HG02678 (cell line): ENCODE data around the gene PHF12.
"Not testable (repeated sequence)": the region's sequence is repeated elsewhere in the genome, so short reads cannot be mapped to it uniquely, and the experiment has no call there.

Source experiments
- ATAC-seq: cut with Tn5 transposase; IDR thresholded peaks from one replicate; pipeline ENCODE4 v1.9.1; 2021; ENCODE audit warnings: mild to moderate bottlenecking, moderate library complexity; ENCODE audit not compliant: unreplicated experiment

Gene PHF12

DNA sequence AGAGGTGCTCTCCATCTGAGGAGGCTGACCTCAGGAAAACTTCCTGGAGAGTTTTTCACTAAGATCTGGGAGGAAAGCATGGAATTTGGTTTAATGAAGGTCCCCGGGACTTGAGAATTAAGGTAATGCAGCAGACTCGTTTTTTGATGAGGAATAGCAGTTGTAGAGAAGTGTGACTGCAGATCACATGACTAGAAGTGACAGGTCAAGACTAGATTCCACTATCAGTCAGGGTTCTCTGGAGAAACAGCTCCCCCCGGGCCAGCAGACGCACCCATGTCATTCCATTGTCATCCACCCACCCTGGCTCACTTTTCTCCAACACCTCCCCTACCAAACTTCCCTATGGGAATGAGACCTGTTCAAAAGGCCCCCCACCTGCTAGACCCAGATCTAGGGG, 46.5 kb downstream of the PHF12 start:
- ATAC-seq = no peak

DNA sequence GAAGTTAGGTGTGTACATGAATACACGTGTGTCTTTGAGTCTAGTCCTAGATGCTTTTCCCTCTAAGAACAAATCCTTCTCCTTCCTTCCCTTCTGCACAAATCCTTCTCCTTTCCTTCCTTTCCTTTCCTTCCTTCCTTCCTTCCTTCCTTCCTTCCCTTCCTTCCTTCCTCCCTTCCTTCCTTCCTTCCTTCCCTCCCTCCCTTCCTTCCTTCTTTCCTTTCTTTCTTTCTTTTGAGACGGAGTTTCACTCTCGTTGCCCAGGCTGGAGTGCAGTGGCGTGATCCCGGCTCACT, 47.8 kb downstream of the PHF12 start:
- not testable (repeated sequence) for ATAC-seq

DNA sequence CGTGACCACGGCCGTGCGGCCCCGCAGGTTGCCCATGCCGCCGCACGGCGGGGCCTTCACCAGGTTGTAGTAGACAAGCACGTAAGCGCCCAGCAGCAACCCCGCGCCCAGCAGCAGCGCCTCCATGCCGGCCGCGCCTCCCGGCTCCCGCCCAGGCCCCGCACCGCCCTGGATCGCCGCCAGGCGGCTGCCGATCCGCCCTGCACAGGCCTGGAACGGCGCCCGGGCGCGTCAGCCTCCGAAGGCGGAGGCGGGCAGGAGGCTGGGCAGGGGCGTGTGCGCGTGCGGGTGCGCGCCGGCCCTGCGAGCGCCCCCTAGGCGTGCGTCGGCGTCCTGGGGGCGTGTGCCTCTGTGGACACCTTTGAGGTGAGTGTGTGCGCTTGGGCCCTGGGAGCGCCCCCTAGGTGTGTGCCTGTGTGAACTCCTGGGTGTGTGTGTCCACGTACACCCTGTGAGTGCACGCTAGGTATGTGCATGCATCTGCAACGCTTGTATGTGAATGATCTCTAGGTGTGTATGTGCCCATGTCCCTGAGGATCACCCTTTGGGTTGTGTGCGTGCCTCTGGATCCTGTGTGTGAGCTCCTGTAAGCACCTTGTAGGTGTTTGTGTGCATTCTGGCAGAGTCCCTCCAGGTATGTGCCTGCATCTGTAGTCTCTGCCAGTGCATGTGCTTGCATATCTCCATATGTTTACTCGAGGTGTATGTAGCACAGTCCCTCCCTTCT, 48.3 kb downstream of the PHF12 start, which contains the start of gene DHRS13:
TSS of gene DHRS13 (minus strand) at position 261 of the 727 bp plus-strand sequence. CDS start at position 126, 135 bp downstream.
- ATAC-seq = peak; percentile 86

DNA sequence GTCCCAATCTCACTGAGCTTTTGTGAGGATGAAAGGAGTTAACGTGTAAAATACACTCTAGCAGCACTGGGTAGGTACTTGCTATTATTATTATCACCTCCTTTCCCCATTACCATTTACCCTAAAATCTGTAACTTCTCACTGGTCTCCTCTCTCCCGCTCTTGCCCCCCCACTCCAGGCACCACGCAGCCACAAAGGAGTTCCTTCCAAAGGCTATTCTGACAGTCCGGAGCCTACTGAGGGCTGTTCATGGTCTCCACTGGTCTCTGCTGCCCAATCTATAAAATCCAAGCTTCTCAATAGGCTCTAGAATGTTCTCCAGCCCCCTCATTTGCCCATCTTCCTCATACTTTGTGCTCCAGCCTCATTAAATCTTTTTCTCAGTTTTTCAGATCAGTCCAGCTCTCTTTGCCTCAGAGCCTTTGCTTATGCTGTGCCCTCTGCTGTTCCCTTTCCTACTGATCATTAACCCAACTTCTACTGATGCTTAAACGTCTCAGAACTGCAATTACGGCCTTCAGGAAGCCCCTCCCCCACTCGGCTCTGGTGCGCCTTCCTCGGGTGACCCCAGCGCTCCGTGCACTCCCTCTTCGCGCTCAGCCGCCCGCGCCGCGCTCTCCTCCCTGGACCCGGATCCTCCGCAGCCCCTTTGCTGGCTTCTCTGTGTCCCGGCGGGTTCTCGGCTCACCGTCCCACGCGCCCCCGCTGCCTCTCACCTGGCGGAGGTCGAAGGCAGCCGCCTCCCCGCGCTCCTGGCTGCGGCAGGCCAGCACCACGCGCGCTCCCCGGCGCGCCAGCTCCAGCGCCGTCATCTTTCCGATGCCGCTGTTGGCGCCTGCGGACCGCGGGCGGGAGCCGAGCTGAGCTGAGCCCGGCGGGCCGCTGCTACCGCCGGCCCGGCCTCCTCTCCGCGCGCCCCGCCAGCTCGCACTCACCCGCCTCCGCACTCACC, 49.2 kb downstream of the PHF12 start:
- ATAC-seq = peak; percentile 52

DNA sequence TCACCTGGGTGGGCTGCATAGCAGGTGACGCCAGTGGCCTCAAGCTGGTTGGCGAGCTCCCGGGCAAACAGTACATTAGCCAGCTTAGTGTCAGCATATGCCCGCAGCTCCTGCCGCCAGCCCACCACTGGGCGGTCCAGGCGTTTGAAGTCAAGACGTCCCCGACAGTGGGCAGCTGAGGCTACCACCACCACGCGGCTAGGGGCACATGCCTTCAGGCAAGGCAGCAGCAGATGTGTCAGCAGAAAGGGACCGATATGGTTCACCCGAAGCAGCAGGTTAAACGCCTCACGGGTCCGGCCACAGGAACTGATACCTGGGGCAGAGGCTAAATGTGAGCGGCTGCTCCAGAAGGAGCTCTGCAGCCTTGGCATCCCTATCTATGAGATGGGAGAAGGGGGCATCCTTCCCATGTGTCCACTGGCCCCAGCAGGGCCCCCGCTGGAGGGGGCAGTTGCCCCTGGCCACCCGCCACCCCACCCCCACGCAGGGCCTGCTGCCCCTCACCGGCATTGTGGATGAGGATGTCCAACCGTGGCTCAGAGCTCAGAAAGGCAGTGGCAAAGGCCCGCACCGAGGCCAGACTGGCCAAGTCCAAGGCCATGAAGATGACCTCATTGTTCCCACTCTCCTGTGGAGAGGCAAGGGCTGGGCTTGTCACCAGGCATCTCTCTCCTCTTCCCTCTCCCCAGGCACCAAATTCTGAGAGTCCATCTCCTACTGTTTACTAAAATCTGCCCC, 50.2 kb downstream of the PHF12 start:
- no peak for ATAC-seq

DNA sequence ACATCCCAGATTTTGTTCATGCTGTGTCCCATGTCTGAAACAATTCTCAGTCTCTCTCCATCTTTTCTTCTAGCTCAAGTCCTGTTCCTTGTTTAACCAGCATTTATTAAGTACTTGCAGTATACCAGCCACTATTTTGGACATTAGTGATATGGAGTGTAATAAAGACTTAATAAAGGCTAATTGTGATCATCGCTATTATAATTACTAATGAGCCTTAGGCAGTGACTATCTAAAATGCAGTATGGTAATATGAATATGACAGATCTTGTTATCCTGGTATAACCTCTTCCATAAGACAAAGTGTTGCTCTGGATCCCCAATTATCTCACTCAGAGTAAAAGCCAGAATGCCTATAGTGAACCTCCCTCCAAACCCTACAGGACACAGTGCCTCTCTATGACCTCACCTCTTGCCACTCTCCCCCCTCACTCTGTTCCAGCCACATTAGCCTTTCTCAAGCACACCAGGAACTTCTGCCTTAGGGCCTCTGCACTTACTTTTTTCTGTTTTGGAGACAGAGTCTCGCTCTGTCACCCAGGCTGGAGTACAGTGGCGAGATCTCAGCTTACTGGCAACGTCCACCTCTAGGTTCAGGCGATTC, 52.0 kb downstream of the PHF12 start:
- no peak for ATAC-seq

DNA sequence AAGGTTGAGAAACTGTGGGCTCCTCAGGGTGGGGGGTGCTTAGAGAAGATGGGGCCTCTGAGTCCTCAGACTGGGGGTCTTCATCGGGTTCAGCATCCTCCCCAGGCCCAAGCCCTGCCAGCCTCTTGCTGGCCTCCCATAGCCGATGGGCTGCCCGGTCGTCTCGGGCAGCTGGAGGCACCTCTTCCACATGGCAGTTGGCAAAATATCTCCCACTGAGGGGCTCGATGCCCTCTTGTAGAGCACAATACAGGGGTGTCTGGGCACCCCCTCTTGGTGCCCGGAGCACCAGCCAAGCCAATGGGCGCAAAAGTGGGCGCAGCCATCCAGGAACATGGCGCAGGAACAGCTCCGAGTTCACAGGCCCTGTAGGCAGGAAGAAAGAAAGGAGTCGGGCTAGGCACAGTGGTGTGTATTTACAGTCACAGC, 52.8 kb downstream of the PHF12 start:
- ATAC-seq = no peak

DNA sequence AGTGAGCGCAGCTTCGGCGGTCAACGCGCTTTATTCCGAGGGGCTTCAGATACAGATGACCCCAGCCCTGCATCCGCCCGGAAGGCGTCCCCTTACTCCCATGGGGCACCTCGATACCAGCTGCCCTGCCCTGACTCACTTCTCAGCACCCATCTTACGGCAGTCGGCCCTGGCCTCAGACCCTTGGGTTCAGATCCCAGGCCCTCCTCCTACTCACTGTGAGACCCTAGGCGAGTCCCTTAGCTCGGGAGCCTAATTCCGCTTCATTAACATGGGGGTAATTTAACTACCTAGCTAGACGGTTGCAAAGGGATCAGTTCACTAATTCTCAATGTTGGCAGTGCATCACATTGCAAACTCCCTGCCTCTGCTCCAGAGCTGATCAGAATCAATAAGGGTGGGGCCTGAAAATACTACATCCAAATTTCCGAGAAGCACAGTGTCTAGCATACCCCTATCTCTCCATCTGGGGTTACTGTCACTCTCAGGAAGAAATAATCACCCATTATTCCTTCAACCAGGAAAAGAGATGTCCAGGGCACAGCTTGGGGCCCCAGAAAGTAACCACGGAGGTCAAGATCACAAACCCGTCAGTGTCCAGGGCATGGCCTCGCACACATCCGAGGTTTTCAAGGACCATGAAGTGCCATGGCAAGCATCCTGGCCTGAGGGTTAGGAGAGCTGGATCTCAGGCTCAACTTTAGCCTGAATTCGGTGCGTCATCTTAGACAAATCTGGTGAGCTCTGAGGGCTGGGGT, 53.4 kb downstream of the PHF12 start:
- no peak for ATAC-seq

DNA sequence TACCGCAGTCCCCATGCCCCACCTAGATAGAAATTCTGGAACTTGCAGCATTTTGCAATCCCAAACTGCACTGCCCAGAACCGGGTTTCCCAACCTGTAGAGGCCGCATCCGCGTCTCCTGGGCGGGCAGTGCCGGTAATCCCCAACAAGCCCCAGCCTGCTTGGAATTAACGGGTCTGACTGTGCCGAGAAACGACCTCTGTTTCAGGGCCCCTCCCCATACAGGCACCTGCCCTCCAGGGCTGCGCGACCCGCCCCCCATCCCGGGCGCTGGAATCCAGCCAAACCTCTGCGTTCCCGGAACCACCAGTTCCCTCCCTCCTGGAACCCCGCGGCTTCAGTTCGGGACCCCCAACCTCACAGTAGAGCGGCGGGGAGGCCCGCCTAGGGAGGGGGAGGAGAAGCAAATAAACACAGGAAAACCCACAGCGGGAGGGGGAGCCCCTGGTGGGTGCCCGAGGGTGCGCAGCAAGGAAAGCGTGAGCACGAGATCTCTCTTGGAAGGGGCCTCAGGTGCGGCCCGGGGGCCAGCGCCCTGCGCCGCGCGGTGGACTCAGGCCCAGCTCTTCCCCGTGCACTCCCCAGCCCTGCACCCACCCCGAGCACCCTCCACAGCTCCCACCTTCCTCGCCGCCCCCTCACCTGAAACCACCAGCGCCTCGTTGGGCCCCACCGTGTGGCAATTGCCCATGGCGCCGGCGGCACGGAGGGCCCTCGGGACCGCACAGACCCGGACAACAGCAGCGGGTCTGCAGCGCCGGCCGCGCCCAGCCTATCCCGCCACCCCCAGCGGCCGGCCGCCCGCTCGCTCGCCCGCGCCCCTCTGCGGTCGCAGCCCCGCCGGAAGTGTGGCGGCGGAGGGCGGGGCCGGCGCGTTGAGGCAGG, 54.2 kb downstream of the PHF12 start, which contains the start of gene FLOT2:
TSS of gene FLOT2 (minus strand) at position 850 of the 885 bp plus-strand sequence. CDS start at position 691, 159 bp downstream.
- ATAC-seq = no peak

DNA sequence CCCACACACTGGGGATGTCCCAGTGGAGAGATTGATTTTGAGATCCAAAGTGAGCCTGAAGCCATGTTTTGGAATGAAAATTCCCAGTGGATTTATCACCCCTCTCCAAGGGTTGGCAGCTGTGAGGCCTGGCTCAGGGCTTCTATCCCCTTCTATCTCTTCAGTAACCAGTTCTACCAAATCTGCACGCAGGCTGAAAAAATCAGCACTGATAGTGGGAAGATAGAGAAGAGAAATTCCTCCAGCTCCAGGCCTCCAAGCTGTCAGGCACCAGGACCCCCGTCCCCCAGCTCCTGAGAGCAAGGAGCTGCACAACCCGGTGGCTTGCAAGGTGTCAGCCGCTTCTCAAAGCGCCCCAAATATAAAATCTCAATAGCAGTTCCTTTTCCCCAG, 54.8 kb downstream of the PHF12 start:
- no peak for ATAC-seq

DNA sequence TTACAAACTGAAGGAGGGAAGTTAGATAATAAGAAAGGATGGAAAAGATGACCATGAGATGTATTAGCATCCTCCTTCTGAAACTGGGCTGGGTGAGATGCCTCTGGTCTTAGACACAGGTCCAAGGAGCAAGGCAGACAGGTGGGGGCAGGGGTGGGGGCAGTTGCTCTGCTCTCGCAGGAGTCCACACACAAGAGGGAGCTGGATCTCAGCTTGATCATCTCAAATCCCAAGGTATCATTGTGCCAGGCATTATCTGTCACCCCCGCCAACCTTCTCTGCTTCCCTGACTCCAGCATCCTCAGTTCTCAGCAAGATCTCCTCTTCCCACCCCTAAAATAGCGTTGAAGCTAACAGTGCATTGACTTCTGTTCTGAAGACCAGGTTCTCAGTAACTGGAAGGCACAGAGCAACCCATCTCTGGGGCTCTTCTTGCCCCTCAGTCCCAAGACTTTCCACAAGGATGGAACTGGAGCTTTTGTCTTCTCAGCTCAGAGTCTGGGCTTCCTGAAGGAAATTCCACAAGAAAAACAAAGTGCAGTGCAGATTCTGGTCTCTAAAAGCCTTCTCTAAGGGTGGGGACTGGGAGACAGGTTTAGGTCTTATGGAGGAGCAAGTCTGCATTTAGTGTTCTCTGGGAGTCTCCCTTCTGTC, 55.4 kb downstream of the PHF12 start:
- ATAC-seq = no peak

DNA sequence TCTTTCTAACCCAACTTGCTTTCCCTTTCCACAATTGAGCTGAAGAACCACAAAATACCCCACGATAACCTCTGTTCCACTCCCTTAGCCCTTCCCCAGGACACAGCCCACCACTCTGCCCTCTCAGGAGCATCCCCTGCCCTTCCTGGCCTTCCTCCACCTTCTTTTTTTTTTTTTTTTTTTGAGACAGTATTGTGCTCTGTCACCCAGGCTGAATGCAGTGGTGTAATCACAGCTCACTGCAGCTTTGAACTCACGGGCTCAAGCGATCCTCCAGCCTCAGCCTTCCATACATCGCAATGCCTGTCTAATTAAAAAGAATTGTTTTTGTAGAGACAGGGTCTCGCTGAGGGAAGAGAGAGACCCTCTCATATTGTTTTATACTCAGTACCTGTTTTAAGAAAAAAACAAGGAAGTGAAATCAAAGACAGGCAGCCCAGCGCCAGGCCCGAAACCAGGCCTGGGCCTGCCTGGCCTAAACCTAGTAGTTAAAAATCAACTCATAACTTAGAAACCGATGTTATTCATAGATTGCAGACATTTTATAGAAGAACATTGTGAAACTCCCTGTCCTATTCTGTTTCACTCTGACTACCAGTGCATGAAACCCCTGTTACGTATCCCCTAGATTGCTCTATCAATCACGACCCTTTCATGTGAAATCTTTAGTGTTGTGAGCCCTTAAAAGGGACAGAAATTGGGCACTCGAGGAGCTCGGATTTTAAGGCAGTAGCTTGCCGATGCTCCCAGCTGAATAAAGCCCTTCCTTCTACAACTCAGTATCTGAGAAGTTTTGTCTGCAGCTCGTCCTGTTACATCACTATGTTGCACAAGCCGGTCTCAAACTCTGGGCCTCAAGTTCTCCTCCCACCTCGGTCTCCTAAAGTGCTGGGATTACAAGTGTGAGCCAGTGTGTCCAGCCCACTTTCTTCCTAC, 57.8 kb downstream of the PHF12 start:
- ATAC-seq = not testable (repeated sequence)

DNA sequence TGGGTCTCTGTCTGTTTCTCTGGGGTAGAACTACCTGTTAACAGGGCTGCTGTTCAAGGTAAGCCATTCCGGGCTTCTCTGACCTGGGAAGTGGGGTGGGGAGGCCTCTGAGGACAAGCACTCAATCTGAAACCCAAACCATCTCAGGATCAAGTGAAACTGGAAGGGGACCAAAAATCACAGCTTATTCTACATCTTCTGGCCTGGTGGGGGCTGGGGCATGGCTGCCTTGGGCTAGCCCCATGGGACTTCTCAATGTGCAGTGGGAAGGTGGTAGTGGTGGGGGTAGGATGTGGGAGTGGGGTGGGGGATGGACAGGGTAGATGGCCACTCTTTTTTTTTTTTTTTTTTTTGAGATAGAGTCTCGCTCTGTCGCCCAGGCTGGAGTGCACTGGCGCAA, 59.3 kb downstream of the PHF12 start:
- ATAC-seq = no peak

DNA sequence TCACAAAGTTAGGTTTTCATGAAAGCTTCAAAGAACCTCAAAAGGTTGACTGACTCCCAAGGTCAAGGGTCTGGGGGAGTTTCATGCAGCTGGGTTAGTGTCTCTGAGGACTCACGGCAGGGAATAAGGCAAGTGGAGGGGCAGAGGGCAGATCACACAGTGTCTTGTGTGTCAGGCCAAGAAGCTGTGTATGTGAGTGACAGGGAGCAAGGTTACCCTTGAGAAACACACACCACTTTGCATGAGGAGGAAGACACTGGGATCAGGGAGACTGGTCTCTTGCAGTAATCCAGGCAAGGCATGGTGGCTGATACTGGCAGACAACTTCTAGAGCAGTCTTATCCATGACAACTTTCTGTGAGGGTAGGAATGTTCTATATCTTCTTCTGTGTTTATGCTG, 60.1 kb downstream of the PHF12 start:
- no peak for ATAC-seq

DNA sequence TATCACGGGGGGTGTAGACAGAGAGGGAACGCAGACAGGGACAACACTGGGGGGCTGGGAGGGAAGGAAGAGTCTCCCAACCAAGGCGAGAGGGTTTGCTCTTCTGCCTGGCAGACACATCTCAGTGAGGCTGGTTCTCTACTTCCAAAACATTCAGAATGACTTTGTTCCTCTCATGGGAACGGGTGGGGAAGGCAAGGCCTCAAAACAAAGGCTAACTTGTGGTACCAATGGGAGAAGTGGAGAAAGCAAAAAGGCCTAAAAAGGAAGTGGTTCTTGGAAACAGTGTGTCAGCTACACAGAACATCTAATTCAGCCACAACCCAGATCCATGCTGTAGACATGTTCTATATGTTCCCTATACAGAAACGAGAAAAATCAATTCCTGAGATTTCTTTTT, 61.3 kb downstream of the PHF12 start:
- no peak for ATAC-seq

DNA sequence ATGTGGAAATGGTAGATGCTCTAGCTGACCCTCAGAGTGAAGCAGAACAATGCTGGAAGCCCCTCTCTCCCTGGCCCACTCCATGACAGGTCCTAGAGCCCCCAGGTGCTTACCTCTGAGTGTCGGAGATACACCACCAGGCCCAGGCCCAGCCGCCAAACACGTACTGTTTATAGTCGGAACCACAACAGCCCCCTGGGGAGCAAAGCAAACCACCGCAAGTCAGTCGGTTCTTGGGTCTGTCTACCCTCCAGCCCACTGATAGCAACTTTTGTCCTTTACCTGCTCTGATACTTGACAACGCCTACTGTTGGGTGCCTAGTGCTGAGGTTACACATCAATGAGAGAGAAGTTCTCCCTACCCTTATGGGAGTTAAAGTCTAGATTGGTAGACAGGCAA, 62.5 kb downstream of the PHF12 start:
- no peak for ATAC-seq

DNA sequence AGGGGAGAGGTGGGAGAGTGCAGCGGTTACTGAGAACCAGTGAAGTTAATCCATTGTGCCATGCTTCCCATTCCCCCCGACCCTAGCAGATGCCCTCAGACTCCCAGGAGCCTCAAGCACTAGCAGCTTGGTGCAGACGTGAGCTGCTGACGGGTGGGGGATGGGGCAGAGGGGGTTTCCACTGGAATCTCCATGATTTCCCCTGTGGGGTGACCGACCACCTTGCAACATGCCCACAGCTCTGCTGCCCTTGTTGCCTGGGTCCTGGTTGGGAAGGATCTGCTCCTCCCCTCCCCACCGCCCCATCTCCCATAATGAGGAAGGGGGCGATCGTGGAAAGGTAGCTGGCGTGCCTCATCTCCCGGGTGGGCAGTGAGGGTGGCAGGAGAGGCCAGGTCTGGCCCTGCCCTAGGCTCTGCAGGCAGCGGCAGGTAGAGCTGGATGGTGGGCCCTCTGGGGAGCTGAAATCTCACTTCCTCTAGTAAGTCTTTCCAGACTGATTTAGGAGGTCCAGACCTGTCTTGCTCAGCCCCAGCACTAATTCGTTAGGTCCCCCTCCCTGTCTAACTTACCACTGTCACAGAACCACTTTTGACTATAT, 63.3 kb downstream of the PHF12 start:
- ATAC-seq = no peak
